Measurements from ENCODE around the gene PTCD3. TPM values are rescaled to one million over a fixed set of nuclear protein-coding genes. Genes with fewer than 3 reads are reported as not detected.

Gene PTCD3
- total RNA-seq, 1 experiment from 2014 or later: 180 TPM

GRCh38 chr2:86079981-86080911, 25.8 kb upstream of the PTCD3 start:
- H2BK20ac ChIP-seq (ENCODE audit: low read depth, low read length, poor library complexity, severe bottlenecking): no peak overlapping the region
- H3K56ac ChIP-seq (ENCODE audit: insufficient read length, low read depth, low read length): no peak overlapping the region
- no peak overlapping the region for H4K8ac ChIP-seq (replicated peaks; ENCODE audit: insufficient read length, low read depth, low read length)
- H3K27me3 ChIP-seq (ENCODE audit: insufficient read depth, low read length): no peaks in the 10 kb centered on the region
- no peak overlapping the region for H3K23ac ChIP-seq (ENCODE audit: insufficient read length, low read depth, low read length)
- H3K27ac ChIP-seq (ENCODE audit: insufficient read length, low read depth, low read length): no peak overlapping the region
- H3K4me2 ChIP-seq (ENCODE audit: insufficient read depth, insufficient read length, low read length): no peak overlapping the region
- H3K9me3 ChIP-seq (ENCODE audit: control insufficient read depth, low read depth, low read length): no peaks in the 10 kb centered on the region
- Mint-ChIP-seq H3K36me3 (ENCODE audit: insufficient read depth in 1 of 3, low read depth in 3 of 3) (peaks cover 40 to 91% (median 53%) of the 10 kb centered on the region in 3 experiments; a peak in 6 of 7 replicates), H3K9me3 (no peaks in the 10 kb centered on the region), H3K4me1 (no peaks in the 10 kb centered on the region), H3K27ac (peak overlapping the region in 2 of 3 experiments; percentile 72 to 73; a peak in 3 of 7 replicates), H3K4me3 (no peak overlapping the region), H3K27me3 (ENCODE audit: low read depth) (no peaks in the 10 kb centered on the region)
- H2AFZ ChIP-seq (ENCODE audit: low read length): no peak overlapping the region
- peak; percentile 73 for DNase-seq
- H4K91ac ChIP-seq (ENCODE audit: insufficient read length, low read depth, low read length): no peak overlapping the region
- no peak overlapping the region for H2BK15ac ChIP-seq (ENCODE audit: low read depth, low read length)
- H3K14ac ChIP-seq (ENCODE audit: insufficient read depth, low read length): no peak overlapping the region
- H2BK12ac ChIP-seq (ENCODE audit: insufficient read length, low read depth, low read length): no peak overlapping the region
- no peak overlapping the region for H3K18ac ChIP-seq (ENCODE audit: insufficient read length, low read depth, low read length)
- H2BK5ac ChIP-seq (ENCODE audit: insufficient read length, low read length): no peak overlapping the region
- no peak overlapping the region for H3T11ph ChIP-seq (ENCODE audit: low read length)
- H4K5ac ChIP-seq (ENCODE audit: insufficient read length, low read depth, low read length): no peak overlapping the region
- H3K9ac ChIP-seq (ENCODE audit: extremely low read depth, insufficient read length, low read length): no peak overlapping the region
- no peak overlapping the region for H2AK5ac ChIP-seq (ENCODE audit: insufficient read length, low read length)
- no peaks in the 10 kb centered on the region for H3K4me1 ChIP-seq (ENCODE audit: insufficient read depth, low read length)
- no peak overlapping the region for H3K4ac ChIP-seq (ENCODE audit: low read depth, low read length)
- no peak overlapping the region for H2BK120ac ChIP-seq (ENCODE audit: low read depth, low read length, poor library complexity, severe bottlenecking)
- WGBS (ENCODE audit: extremely low coverage, insufficient read length, low lambda C conversion rate): no CpG with 5 or more reads among the region's 14 CpGs
- no peaks in the 10 kb centered on the region for H3K79me2 ChIP-seq (ENCODE audit: insufficient read depth, low read length)
- H3K79me1 ChIP-seq (ENCODE audit: insufficient read depth, low read depth, low read length, poor library complexity, severe bottlenecking): no peaks in the 10 kb centered on the region
- H3K23me2 ChIP-seq (ENCODE audit: insufficient read length, low read depth, low read length, poor library complexity, severe bottlenecking): no peaks in the 10 kb centered on the region
- peak; percentile 86 for TF ChIP-seq CTCF (conservative IDR thresholded peaks at IDR 0.05)
- H4K20me1 ChIP-seq (ENCODE audit: control insufficient read depth, insufficient read depth, insufficient read length): no peaks in the 10 kb centered on the region

Measured in H9 (cell line).